GM10266 (cell line): ENCODE measurements around the gene TBX6.
"Not testable (repeated sequence)": the region's sequence is repeated elsewhere in the genome, so short reads cannot be mapped to it uniquely, and the experiment has no call there.

Experiments used
- DNase-seq: peaks from one replicate; pipeline ENCODE4 v3.0.0; 2012; ENCODE audit errors: extremely low spot score
- TF ChIP-seq, protein P1 (sequence below): IDR thresholded peaks from 2 replicates; pipeline ENCODE4 v1.5.1; 2012; ENCODE audit warnings: mild to moderate bottlenecking, low read depth; ENCODE audit not compliant: control insufficient read depth, insufficient read depth; ENCODE audit errors: missing control alignments

The TBX6 gene

GRCh38 chr16:30117768-30118167 is 26.0 kb upstream of the TBX6 start:
- TF ChIP-seq, protein P1, sequence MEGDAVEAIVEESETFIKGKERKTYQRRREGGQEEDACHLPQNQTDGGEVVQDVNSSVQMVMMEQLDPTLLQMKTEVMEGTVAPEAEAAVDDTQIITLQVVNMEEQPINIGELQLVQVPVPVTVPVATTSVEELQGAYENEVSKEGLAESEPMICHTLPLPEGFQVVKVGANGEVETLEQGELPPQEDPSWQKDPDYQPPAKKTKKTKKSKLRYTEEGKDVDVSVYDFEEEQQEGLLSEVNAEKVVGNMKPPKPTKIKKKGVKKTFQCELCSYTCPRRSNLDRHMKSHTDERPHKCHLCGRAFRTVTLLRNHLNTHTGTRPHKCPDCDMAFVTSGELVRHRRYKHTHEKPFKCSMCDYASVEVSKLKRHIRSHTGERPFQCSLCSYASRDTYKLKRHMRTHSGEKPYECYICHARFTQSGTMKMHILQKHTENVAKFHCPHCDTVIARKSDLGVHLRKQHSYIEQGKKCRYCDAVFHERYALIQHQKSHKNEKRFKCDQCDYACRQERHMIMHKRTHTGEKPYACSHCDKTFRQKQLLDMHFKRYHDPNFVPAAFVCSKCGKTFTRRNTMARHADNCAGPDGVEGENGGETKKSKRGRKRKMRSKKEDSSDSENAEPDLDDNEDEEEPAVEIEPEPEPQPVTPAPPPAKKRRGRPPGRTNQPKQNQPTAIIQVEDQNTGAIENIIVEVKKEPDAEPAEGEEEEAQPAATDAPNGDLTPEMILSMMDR: no peak
- no peak for DNase-seq

DNA sequence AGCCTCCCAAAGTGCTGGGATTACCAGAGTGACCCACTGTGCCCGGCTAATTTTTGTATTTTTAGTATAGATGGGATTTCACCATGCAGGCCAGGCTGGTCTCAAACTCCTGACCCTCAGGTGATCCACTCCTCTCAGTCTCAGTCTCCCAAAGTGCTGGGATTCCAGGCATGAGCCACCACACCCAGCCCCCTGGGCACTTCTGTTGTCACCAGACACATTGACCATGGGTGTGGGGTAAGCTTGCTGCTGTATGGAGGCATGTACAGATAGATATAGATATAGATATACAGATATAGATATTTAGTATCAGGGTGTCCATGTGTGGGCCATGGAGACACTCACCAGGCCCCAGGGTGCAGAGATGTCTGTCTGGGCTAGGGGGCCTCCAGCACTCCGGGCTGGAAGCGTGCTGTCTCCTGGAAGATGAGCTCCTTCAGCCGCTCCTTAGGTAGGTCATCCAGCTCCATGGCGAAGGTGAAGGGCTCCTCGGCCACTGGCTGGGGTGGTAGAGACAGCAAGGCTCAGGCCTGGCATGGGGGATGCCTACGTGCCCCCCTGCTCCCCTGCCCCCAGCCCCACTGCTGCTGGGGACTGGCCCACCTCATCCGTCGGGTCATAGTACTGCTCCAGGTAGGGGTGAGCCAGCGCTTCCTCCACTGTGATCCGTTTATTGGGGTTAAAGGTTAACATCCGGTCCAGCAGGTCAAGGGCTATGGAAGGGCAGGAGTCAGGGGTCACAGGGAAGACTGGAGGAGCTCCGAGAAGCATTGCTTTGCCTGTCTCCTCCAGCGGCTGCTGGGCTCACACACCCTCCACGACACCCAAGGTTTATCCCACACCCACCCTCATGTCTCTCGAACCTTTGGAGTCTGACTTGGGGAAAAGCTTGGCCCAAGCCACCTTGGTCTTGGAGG is 24.8 kb upstream of the TBX6 start:
- DNase-seq: no peak
- TF ChIP-seq, protein P1: no peak

DNA sequence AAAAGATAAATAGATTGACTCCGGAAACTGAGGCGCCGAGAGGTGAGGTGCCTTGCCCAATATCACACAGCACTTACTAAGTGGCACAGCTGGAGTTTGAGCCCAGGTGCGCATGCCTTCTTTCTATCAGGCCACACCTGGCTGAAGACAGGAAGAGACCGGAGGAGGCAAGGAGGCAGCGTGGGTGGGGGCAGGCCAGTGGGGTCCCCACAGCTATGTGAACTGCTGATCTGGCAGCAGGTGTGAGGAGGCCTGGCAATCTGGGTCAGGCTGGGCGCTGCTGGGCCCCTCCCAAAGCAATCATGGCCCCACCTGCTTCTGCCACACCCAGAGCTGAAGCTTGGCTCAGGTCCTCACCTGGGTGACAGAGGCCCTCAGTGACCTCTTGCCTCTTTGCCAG is 23.5 kb upstream of the TBX6 start:
- TF ChIP-seq, protein P1: no peak
- no peak for DNase-seq

GRCh38 chr16:30114833-30115232 is 23.1 kb upstream of the TBX6 start:
- not testable (repeated sequence) for DNase-seq

- TF ChIP-seq, protein P1: no peak
- no peak for DNase-seq
These were observed 22.7 kb upstream of the TBX6 start for GRCh38 chr16:30114411-30114810.

DNA sequence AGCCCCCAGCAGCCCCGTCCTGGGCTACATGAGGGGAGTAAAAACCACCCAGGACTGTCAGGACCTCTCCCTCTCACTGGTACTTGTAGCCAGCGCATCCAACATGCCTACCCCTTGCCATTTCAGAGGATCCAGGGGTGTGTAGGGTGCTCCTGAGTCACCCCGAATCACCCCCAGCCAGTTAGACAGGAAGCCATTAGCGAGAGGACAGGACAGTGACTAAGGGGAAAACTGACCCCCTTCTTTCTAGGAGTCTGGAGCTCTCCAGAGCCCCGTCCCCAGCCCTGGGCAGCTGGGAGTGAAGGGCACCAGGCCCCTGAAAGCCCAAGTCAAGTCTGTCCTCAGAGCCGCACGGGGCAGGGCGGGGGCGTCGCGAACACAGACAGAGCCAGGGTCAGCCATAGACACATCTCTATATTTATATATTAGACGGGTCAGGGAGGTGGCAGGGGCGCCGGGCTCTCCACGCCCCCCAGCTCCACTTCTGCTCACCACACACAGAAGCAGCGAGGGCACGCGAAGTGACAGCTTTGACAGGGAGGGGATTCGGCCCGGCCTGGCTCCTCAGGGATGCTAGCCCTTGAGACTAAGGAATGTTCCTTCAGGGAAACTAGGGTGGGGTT is 22.1 kb upstream of the TBX6 start:
- no peak for DNase-seq

GRCh38 chr16:30113031-30113710 is 21.4 kb upstream of the TBX6 start, which contains the start of gene GDPD3:
Gene GDPD3, minus strand, starts transcription at chr16:30113537. Its CDS starts 59 bp downstream, at chr16:30113478.
- no peak for DNase-seq

More for the DNA sequence above, 22.1 kb upstream of the TBX6 start:
- TF ChIP-seq, protein P1: no peak

More at GRCh38 chr16:30113031-30113710, 21.4 kb upstream of the TBX6 start, which contains the start of gene GDPD3:
- TF ChIP-seq, protein P1: no peak
